Neuronal stem cell (in vitro differentiated cells): ENCODE data around the gene TBCEL.

Experiments
- DNase-seq: peaks from one replicate; pipeline ENCODE4 v3.0.0-alpha.2; 2013; ENCODE audit warnings: low spot score
- H2AFZ ChIP-seq: one replicate; pipeline ENCODE4 v1.6.1; 2013; ENCODE audit warnings: mild to moderate bottlenecking, low read length, inconsistent platforms
- H2AK5ac ChIP-seq: 2 replicates; pipeline ENCODE4 v1.6.1; 2013; ENCODE audit warnings: low read depth, mild to moderate bottlenecking, inconsistent platforms, low read length, moderate library complexity, mixed read lengths
- H2BK120ac ChIP-seq: 2 replicates; pipeline ENCODE4 v1.6.1; 2013; ENCODE audit warnings: low read depth, mild to moderate bottlenecking, inconsistent platforms, low read length, moderate library complexity, mixed read lengths
- H2BK12ac ChIP-seq: one replicate; pipeline ENCODE4 v1.6.1; 2013; ENCODE audit warnings: low read length, inconsistent platforms
- H2BK15ac ChIP-seq: 2 replicates; pipeline ENCODE4 v1.6.1; 2013; ENCODE audit warnings: mild to moderate bottlenecking, low read length, inconsistent platforms, mixed read lengths
- H2BK5ac ChIP-seq: one replicate; pipeline ENCODE4 v1.6.1; 2013; ENCODE audit warnings: inconsistent platforms, mild to moderate bottlenecking, low read length, moderate library complexity
- H3K14ac ChIP-seq: one replicate; pipeline ENCODE4 v1.6.1; 2013; ENCODE audit warnings: low read length, inconsistent platforms
- H3K18ac ChIP-seq: 2 replicates; pipeline ENCODE4 v1.6.1; 2013; ENCODE audit warnings: low read length, inconsistent platforms
- H3K23ac ChIP-seq: 2 replicates; pipeline ENCODE4 v1.6.1; 2013; ENCODE audit warnings: low read depth, mild to moderate bottlenecking, mixed read lengths, low read length, inconsistent platforms; ENCODE audit not compliant: poor library complexity
- H3K27ac ChIP-seq: replicated peaks from 3 replicates; pipeline ENCODE4 v1.5.1; 2013; ENCODE audit warnings: low read length, inconsistent platforms
- H3K27me3 ChIP-seq, 3 experiments: 2 replicates each; pipeline ENCODE4 v1.6.1; 2013; ENCODE audit warnings: low read length in 3 of 3, mild to moderate bottlenecking in 2 of 3, inconsistent platforms in 1 of 3, low read depth in 1 of 3, mixed read lengths in 1 of 3, moderate library complexity in 1 of 3; ENCODE audit not compliant: control insufficient read depth in 3 of 3, insufficient read depth in 3 of 3
- H3K36me3 ChIP-seq, 2 donors: replicated peaks in 1 of 2; 2 replicates each; pipeline ENCODE4 v1.6.1; 2013; ENCODE audit warnings: low read length in 2 of 2; ENCODE audit not compliant: control insufficient read depth in 2 of 2, insufficient read depth in 2 of 2
- H3K4ac ChIP-seq: 2 replicates; pipeline ENCODE4 v1.6.1; 2013; ENCODE audit warnings: inconsistent platforms, mild to moderate bottlenecking, low read length, moderate library complexity
- H3K4me1 ChIP-seq, 2 donors: 1 replicate in 1 of 2; 2 replicates in 1 of 2; pipeline ENCODE4 v1.6.1; 2013; ENCODE audit warnings: low read length in 2 of 2, low read depth in 1 of 2; ENCODE audit not compliant: control insufficient read depth in 2 of 2, insufficient read depth in 1 of 2
- H3K4me2 ChIP-seq: one replicate; pipeline ENCODE4 v1.6.1; 2013; ENCODE audit warnings: mild to moderate bottlenecking, low read length, inconsistent platforms; ENCODE audit not compliant: insufficient read depth, poor library complexity, severe bottlenecking
- H3K4me3 ChIP-seq, 2 donors: 2 replicates each; pipeline ENCODE4 v1.5.1; 2013; ENCODE audit warnings: low read length in 2 of 2, mild to moderate bottlenecking in 2 of 2, inconsistent platforms in 1 of 2, moderate library complexity in 1 of 2
- H3K79me1 ChIP-seq: one replicate; pipeline ENCODE4 v1.6.1; 2013; ENCODE audit warnings: low read depth, mild to moderate bottlenecking, inconsistent platforms, low read length, moderate library complexity
- H3K9ac ChIP-seq: one replicate; pipeline ENCODE4 v1.6.1; 2013; ENCODE audit warnings: mild to moderate bottlenecking, low read depth, low read length, inconsistent platforms; ENCODE audit not compliant: poor library complexity
- H3K9me3 ChIP-seq, 2 donors: replicated peaks in 1 of 2; 2 replicates each; pipeline versions ENCODE3 to v1.6.1; 2013; ENCODE audit warnings: low read length in 2 of 2, mild to moderate bottlenecking in 2 of 2, inconsistent platforms in 1 of 2, low read depth in 1 of 2, mixed read lengths in 1 of 2, moderate library complexity in 1 of 2; ENCODE audit not compliant: control insufficient read depth in 2 of 2, insufficient read depth in 1 of 2
- H4K8ac ChIP-seq: one replicate; pipeline ENCODE4 v1.6.1; 2013; ENCODE audit warnings: low read depth, mild to moderate bottlenecking, inconsistent platforms, low read length, moderate library complexity
- H4K91ac ChIP-seq: one replicate; pipeline ENCODE4 v1.6.1; 2013; ENCODE audit warnings: low read length, low read depth, mild to moderate bottlenecking, inconsistent platforms; ENCODE audit not compliant: poor library complexity
- WGBS, 2 donors: extraction: QIAGEN DNeasy Blood & Tissue Kit; methylation state at CpG; one replicate each; pipeline ENCODE4 v1.1.7; 2013; ENCODE audit warnings: missing lambda C conversion rate in 2 of 2, mixed read lengths in 1 of 2; ENCODE audit not compliant: insufficient read length in 2 of 2, insufficient replicate concordance in 1 of 2; ENCODE audit errors: extremely low coverage in 2 of 2; 5-methylcytosine and 5-hydroxymethylcytosine counted together

The TBCEL gene

DNA sequence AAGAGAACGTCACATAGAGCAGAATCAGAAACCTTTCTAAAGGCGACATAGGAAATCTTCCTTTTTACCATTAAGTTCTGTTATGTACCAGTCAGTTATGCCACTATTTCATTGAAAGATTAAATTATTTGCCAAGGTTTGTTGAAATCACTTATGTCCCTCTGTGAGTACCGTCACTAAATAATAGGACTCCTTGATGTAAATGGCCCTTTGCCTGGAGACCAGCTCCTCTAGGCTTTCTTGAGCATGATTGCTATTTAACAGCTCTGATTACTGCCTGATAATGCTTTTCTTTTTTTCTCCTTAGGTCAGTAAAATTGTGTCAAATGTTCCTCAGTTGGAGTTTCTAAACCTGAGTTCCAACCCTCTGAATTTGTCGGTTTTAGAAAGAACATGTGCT is 29.3 kb downstream of the TBCEL start:
- Histone ChIP-seq H3K9ac (no peak overlapping the region), H3K14ac (no peak overlapping the region), H2BK120ac (no peak overlapping the region), H4K8ac (no peak overlapping the region), H3K9me3 (no peaks in the 10 kb centered on the region), H2AFZ (no peak overlapping the region), H3K18ac (no peak overlapping the region), H2BK5ac (no peak overlapping the region), H2AK5ac (no peak overlapping the region), H3K4me2 (no peak overlapping the region), H3K27ac (no peak overlapping the region), H4K91ac (no peak overlapping the region), H3K23ac (no peak overlapping the region), H3K27me3 (no peaks in the 10 kb centered on the region), H3K4me3 (no peak overlapping the region), H3K4me1 (no peaks in the 10 kb centered on the region), H3K36me3 (peaks cover 4 to 91% of the 10 kb centered on the region in 2 donors), H2BK12ac (no peak overlapping the region), H2BK15ac (no peak overlapping the region), H3K79me1 (no peaks in the 10 kb centered on the region), H3K4ac (no peak overlapping the region)
- no CpG with 5 or more reads among the region's 4 CpGs for WGBS, 2 donors
- DNase-seq: no peak

DNA sequence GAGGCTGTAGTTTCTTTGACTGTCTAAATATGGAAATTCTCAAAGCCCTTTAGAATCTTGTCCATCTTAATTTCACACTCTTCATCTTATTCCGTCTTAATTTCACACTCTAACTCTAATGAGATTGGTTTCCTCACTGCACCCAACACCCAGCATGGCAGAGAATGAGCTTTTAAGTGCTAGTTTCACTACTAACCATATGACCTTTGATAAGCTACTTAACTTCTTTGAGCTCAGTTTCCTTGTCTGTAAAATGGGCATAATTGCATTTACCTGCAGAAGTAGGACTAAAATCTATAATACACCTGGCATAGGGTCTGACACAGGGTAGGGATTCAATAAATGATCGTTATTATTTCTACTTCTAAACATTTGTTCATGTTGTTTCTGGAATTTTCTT is 30.4 kb downstream of the TBCEL start:
- no peak overlapping the region for H2BK5ac ChIP-seq
- H4K91ac ChIP-seq: no peak overlapping the region
- H3K27me3 ChIP-seq: no peaks in the 10 kb centered on the region
- no peak overlapping the region for H2AFZ ChIP-seq
- no peaks in the 10 kb centered on the region for H3K4me1 ChIP-seq
- no peak overlapping the region for H3K14ac ChIP-seq
- no peak for DNase-seq
- H3K23ac ChIP-seq: no peak overlapping the region
- no peak overlapping the region for H2BK15ac ChIP-seq
- no CpG with 5 or more reads among the region's 2 CpGs for WGBS, 2 donors
- no peak overlapping the region for H2AK5ac ChIP-seq
- no peak overlapping the region for H2BK12ac ChIP-seq
- no peak overlapping the region for H3K9ac ChIP-seq
- H3K36me3 ChIP-seq: peaks cover 4 to 91% of the 10 kb centered on the region in 2 donors
- H3K79me1 ChIP-seq: no peaks in the 10 kb centered on the region
- no peak overlapping the region for H4K8ac ChIP-seq
- no peak overlapping the region for H2BK120ac ChIP-seq
- H3K18ac ChIP-seq: no peak overlapping the region
- H3K4me2 ChIP-seq: no peak overlapping the region
- no peak overlapping the region for H3K27ac ChIP-seq
- H3K4ac ChIP-seq: no peak overlapping the region
- H3K4me3 ChIP-seq: no peak overlapping the region
- no peaks in the 10 kb centered on the region for H3K9me3 ChIP-seq

DNA sequence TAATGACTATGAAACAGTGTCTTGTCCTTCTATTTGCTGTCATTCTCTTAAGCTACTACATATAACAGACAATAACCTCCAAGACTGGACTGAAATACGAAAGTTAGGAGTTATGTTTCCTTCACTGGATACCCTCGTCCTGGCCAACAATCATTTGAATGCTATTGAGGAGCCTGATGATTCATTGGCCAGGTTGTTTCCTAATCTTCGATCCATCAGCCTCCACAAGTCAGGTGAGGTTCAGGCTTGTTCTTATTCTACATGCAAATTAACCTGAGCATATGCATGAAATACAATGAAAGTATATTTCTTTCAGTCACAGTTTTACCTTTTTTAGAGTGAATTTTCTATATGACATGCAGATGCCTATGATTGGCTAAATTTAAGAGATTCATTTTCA is 31.2 kb downstream of the TBCEL start:
- Histone ChIP-seq H2AK5ac (no peak overlapping the region), H3K4me2 (no peak overlapping the region), H2BK120ac (no peak overlapping the region), H3K4me1 (no peaks in the 10 kb centered on the region), H3K27ac (no peak overlapping the region), H3K9ac (no peak overlapping the region), H2BK5ac (no peak overlapping the region), H2AFZ (no peak overlapping the region), H3K9me3 (no peaks in the 10 kb centered on the region), H3K79me1 (no peaks in the 10 kb centered on the region), H3K18ac (no peak overlapping the region), H4K8ac (no peak overlapping the region), H3K36me3 (peaks cover 4 to 91% of the 10 kb centered on the region in 2 donors), H3K23ac (no peak overlapping the region), H2BK12ac (no peak overlapping the region), H3K14ac (no peak overlapping the region), H3K4me3 (no peak overlapping the region), H4K91ac (no peak overlapping the region), H3K4ac (no peak overlapping the region), H2BK15ac (no peak overlapping the region), H3K27me3 (no peaks in the 10 kb centered on the region)
- no peak for DNase-seq
- WGBS, 2 donors: no CpG with 5 or more reads among the region's 3 CpGs

DNA sequence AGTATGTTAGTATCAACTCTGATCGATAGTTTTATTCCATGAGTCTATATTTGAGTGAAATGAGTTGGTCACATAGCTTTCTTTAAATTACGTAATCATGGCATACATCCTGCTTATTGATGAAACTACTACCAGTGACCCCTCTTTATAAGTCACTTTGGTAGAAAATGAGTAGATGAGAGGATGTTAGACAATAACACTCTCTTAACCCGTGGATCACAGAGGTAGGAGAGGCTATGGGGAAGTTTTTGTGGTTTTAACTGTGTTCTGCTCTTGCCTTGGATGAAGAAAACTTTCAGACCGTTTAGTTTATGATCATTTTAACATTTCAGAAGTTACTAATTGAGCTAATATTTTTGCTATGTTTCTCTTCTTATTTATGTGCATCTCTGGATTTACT is 34.0 kb downstream of the TBCEL start:
- no peak overlapping the region for H2BK15ac ChIP-seq
- H3K4ac ChIP-seq: no peak overlapping the region
- no peak overlapping the region for H2BK12ac ChIP-seq
- H3K9me3 ChIP-seq: no peaks in the 10 kb centered on the region
- H3K27me3 ChIP-seq: no peaks in the 10 kb centered on the region
- H3K14ac ChIP-seq: no peak overlapping the region
- H3K4me2 ChIP-seq: no peak overlapping the region
- H3K79me1 ChIP-seq: no peaks in the 10 kb centered on the region
- H3K4me1 ChIP-seq: no peaks in the 10 kb centered on the region
- H3K9ac ChIP-seq: no peak overlapping the region
- WGBS, 2 donors: no CpG with 5 or more reads among the region's 4 CpGs
- H3K36me3 ChIP-seq: peaks cover 5 to 99% of the 10 kb centered on the region in 2 donors
- no peak overlapping the region for H2BK120ac ChIP-seq
- DNase-seq: no peak
- no peak overlapping the region for H2AK5ac ChIP-seq
- H2AFZ ChIP-seq: no peak overlapping the region
- H4K91ac ChIP-seq: no peak overlapping the region
- H2BK5ac ChIP-seq: no peak overlapping the region
- H3K4me3 ChIP-seq: no peak overlapping the region
- no peak overlapping the region for H3K23ac ChIP-seq
- no peak overlapping the region for H4K8ac ChIP-seq
- no peak overlapping the region for H3K18ac ChIP-seq
- H3K27ac ChIP-seq: no peak overlapping the region
